Endothelial cell (in vitro differentiated cells): Measurements from ENCODE around the gene MYCL. TPM values are rescaled to one million over a fixed set of nuclear protein-coding genes. Genes with fewer than 3 reads are reported as not detected.
A peak's percentile ranks its signal among the peaks of the same experiment; 100 is the strongest.

Experiments
- DNase-seq: peaks from one replicate; pipeline ENCODE4 v3.0.0; 2021; ENCODE audit warnings: low spot score
- H3K27ac Mint-ChIP-seq: one replicate; pipeline ENCODE4 v1.8.0; 2021; ENCODE audit warnings: mixed read lengths, inconsistent platforms; ENCODE audit not compliant: unreplicated experiment
- H3K27me3 Mint-ChIP-seq: one replicate; pipeline ENCODE4 v1.8.0; 2021; ENCODE audit warnings: mild to moderate bottlenecking, moderate library complexity, mixed read lengths, inconsistent platforms; ENCODE audit not compliant: unreplicated experiment
- H3K36me3 Mint-ChIP-seq: one replicate; pipeline ENCODE4 v1.8.0; 2021; ENCODE audit warnings: mild to moderate bottlenecking, low read depth, mixed read lengths, inconsistent platforms; ENCODE audit not compliant: unreplicated experiment
- H3K4me1 Mint-ChIP-seq: one replicate; pipeline ENCODE4 v1.8.0; 2021; ENCODE audit warnings: mild to moderate bottlenecking, mixed read lengths, inconsistent platforms; ENCODE audit not compliant: unreplicated experiment
- H3K4me3 Mint-ChIP-seq: one replicate; pipeline ENCODE4 v1.8.0; 2021; ENCODE audit warnings: mild to moderate bottlenecking, mixed read lengths, inconsistent platforms; ENCODE audit not compliant: unreplicated experiment
- H3K9me3 Mint-ChIP-seq: one replicate; pipeline ENCODE4 v1.8.0; 2021; ENCODE audit warnings: mixed read lengths, inconsistent platforms; ENCODE audit not compliant: unreplicated experiment
- CTCF ChIP-seq: fragments of 200-600 bp; sonication (generic); IDR thresholded peaks from one replicate; pipeline ENCODE4 v1.5.0; 2021; ENCODE audit warnings: antibody characterized with exemption; ENCODE audit not compliant: unreplicated experiment
- total RNA-seq: library from RNA; stranded (reverse); fragmentation: NEBNext Ultra II Directional; extraction: Animal tissue kit (Norgen Biotek cat#: 25700); gene quantifications from one replicate; pipeline ENCODE4 v1.2.1, GENCODE V29; 2021; ENCODE audit not compliant: unreplicated experiment

The MYCL gene
- total RNA-seq, 1 donor from 2014 or later: 20.1 TPM

- Mint-ChIP-seq H3K36me3 (peaks cover 9% of the 10 kb centered on the region), H3K4me3 (no peak overlapping the region), H3K9me3 (no peaks in the 10 kb centered on the region), H3K27ac (peak overlapping the region; percentile 12), H3K4me1 (peaks cover 8% of the 10 kb centered on the region), H3K27me3 (peaks cover 2% of the 10 kb centered on the region)
- no peak for TF ChIP-seq CTCF
- no peak for DNase-seq
Measured at GRCh38 chr1:39861003-39861402, 40.7 kb downstream of the MYCL start.

- Mint-ChIP-seq H3K27ac (peak overlapping the region; percentile 6), H3K9me3 (no peaks in the 10 kb centered on the region), H3K4me1 (peaks cover 8% of the 10 kb centered on the region), H3K4me3 (no peak overlapping the region), H3K27me3 (peaks cover 2% of the 10 kb centered on the region), H3K36me3 (peaks cover 9% of the 10 kb centered on the region)
- DNase-seq: no peak
- no peak for TF ChIP-seq CTCF
Measured at GRCh38 chr1:39859859-39860812, 41.6 kb downstream of the MYCL start.

- Mint-ChIP-seq H3K27me3 (no peaks in the 10 kb centered on the region), H3K9me3 (no peaks in the 10 kb centered on the region), H3K36me3 (peaks cover 6% of the 10 kb centered on the region), H3K4me1 (peaks cover 8% of the 10 kb centered on the region), H3K4me3 (no peak overlapping the region), H3K27ac (no peak overlapping the region)
- no peak for DNase-seq
- TF ChIP-seq CTCF: no peak
Measured at GRCh38 chr1:39858315-39858714, 43.4 kb downstream of the MYCL start.

- Mint-ChIP-seq H3K27ac (no peak overlapping the region), H3K4me1 (peaks cover 4% of the 10 kb centered on the region), H3K9me3 (no peaks in the 10 kb centered on the region), H3K27me3 (no peaks in the 10 kb centered on the region), H3K36me3 (peaks cover 6% of the 10 kb centered on the region), H3K4me3 (no peak overlapping the region)
- TF ChIP-seq CTCF: no peak
- DNase-seq: no peak
Measured at GRCh38 chr1:39857126-39857878, 44.4 kb downstream of the MYCL start.

- no peak for DNase-seq
- Mint-ChIP-seq H3K9me3 (no peaks in the 10 kb centered on the region), H3K27me3 (no peaks in the 10 kb centered on the region), H3K27ac (no peak overlapping the region), H3K4me1 (no peaks in the 10 kb centered on the region), H3K4me3 (no peak overlapping the region), H3K36me3 (no peaks in the 10 kb centered on the region)
- TF ChIP-seq CTCF: no peak
Measured at GRCh38 chr1:39854738-39855137, 47.0 kb downstream of the MYCL start.
